Stomach (tissue), 4 donors: Measurements from ENCODE around the gene TBL2.

Source experiments
- CTCF ChIP-seq, 7 experiments: fragments of 450-650 bp in 4 of 7; fragments of 200-600 bp in 3 of 7; sonication (generic) in 3 of 7; IDR thresholded peaks; one replicate each; pipeline ENCODE4 v1.5.1; 2016 to 2019; ENCODE audit warnings: antibody characterized with exemption in 7 of 7, control low read depth in 2 of 7, mild to moderate bottlenecking in 1 of 7
- POLR2A ChIP-seq, 4 donors: fragments of 450-650 bp; IDR thresholded peaks; one replicate each; pipeline ENCODE4 v1.6.1; 2016; ENCODE audit warnings: antibody characterized with exemption in 4 of 4, control low read depth in 2 of 4, mild to moderate bottlenecking in 1 of 4, moderate library complexity in 1 of 4

GRCh38 chr7:73541722-73542121 is 36.7 kb downstream of the TBL2 start:
- no peak for TF ChIP-seq CTCF (IDR thresholded peaks at IDR 0.05)
- TF ChIP-seq POLR2A (IDR thresholded peaks at IDR 0.05) = no peak
